HG03066 (cell line): Measurements from ENCODE around the gene MAL.

Experiments
- ATAC-seq: cut with Tn5 transposase; IDR thresholded peaks from one replicate; pipeline ENCODE4 v1.9.1; 2021; ENCODE audit warnings: low read depth; ENCODE audit not compliant: unreplicated experiment

Gene MAL

GRCh38 chr2:95014126-95014708 is 11.3 kb upstream of the MAL start:
- no peak for ATAC-seq

- no peak for ATAC-seq
Measured at GRCh38 chr2:95015261-95015912, 10.1 kb upstream of the MAL start.

GRCh38 chr2:95016616-95017015 is 8.9 kb upstream of the MAL start:
- no peak for ATAC-seq

- no peak for ATAC-seq
Measured at GRCh38 chr2:95017071-95017501, 8.4 kb upstream of the MAL start.

GRCh38 chr2:95017836-95018235 is 7.7 kb upstream of the MAL start:
- no peak for ATAC-seq

- ATAC-seq: no peak
Measured at GRCh38 chr2:95018301-95018700, 7.2 kb upstream of the MAL start.

- no peak for ATAC-seq
Measured at GRCh38 chr2:95018861-95019550, 6.5 kb upstream of the MAL start.

GRCh38 chr2:95019572-95019971 is 5.9 kb upstream of the MAL start:
- ATAC-seq: no peak

- no peak for ATAC-seq
Measured at GRCh38 chr2:95020275-95021022, 5.1 kb upstream of the MAL start.

- ATAC-seq: no peak
Measured at GRCh38 chr2:95021023-95021416, 4.5 kb upstream of the MAL start.

GRCh38 chr2:95021847-95022246 is 3.7 kb upstream of the MAL start:
- no peak for ATAC-seq

GRCh38 chr2:95022309-95023221 is 2.9 kb upstream of the MAL start:
- peak; percentile 80 for ATAC-seq

GRCh38 chr2:95023222-95023597 is 2.3 kb upstream of the MAL start:
- ATAC-seq: no peak

GRCh38 chr2:95024371-95024770 is 1.1 kb upstream of the MAL start:
- ATAC-seq: no peak

- ATAC-seq: no peak
Measured at GRCh38 chr2:95024960-95025405, 525 bp upstream of the MAL start.

GRCh38 chr2:95026471-95027368 is 1.2 kb downstream of the MAL start:
- ATAC-seq: no peak

GRCh38 chr2:95027369-95027720 is 1.8 kb downstream of the MAL start:
- ATAC-seq: no peak

GRCh38 chr2:95029898-95030341 is 4.4 kb downstream of the MAL start:
- no peak for ATAC-seq

GRCh38 chr2:95030496-95030895 is 5.0 kb downstream of the MAL start:
- no peak for ATAC-seq
